ENCODE results near the gene ZNF157.

ZNF157 gene

GRCh38 chrX:47446971-47447370 is 76.6 kb downstream of the ZNF157 start:
- no peak for DNase-seq (ENCODE audit: low read depth in 1 of 2, low spot score in 1 of 2)

GRCh38 chrX:47447607-47448006 is 77.2 kb downstream of the ZNF157 start:
- no peak for DNase-seq (ENCODE audit: low read depth in 1 of 2, low spot score in 1 of 2)

DNA sequence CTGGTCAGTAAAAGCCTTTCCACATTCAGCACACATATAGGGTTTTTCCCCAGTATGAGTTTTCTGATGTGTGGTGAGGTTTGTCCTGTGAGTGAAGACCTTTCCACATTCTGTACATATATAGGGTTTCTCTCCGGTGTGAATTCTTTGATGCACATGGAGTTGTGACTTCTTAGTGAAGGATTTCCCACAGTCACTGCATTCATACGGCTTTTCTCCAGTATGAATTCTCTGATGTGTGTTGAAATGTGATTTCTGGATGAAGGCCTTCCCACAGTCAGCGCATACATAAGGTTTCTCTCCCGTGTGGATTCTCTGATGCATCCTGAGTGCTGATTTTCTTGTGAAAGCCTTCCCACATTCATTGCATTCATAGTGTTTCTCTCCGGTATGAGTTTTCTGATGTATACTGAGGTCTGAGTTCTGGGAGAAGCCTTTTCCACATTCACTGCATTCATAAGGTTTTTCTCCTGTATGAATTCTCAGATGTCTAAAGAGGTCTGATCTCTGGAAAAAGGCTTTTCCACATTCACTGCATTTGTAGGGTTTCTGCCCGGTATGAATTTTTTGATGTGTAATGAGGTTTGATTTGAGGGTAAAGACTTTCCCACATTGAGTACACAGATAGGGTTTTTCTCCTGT is 77.9 kb downstream of the ZNF157 start:
- DNase-seq (ENCODE audit: low read depth in 1 of 2, low spot score in 1 of 2), result no peak

DNA sequence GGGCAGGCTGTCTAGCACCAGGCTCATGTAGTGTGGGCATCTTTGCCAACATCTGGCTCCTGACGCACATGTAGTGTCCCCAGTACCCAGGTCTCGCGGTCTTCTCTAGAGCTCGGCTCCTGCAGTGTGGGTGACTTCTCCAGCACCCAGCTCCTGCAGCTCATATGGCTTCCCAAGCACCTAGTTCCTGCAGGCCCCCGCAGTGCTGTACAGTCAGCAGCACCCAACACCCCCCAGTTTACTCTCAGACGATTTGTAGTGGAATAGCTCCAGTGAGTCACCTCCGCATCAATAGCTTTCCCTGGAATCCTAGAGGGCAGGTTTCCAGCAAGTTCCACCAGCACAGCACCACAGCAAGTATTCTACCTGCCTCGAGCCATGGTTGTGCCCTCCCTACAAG is 81.7 kb downstream of the ZNF157 start:
- DNase-seq (ENCODE audit: low read depth in 1 of 2, low spot score in 1 of 2), result no peak

- DNase-seq (ENCODE audit: low read depth in 1 of 2, low spot score in 1 of 2), result no peak
Observed at GRCh38 chrX:47456080-47456479, 85.7 kb downstream of the ZNF157 start.

DNA sequence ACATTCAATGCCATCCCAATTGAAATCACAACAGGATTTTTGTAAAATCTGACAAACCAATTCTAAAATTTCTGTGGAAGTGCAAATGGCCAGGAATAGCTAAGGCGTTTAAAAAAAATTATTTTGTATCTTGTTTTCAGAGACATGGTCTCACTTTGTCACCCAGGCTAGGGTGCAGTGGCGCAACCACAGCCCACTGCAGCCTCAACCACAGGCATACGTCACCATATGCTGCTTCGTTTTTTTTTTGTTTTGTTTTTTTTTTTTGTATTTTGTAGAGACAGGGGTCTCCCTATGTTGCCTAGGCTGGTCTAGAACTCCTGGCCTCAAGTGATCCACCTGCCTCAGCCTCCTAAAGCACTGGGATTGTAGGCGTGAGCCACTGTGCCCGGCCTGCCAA is 88.2 kb downstream of the ZNF157 start:
- DNase-seq (ENCODE audit: low read depth in 1 of 2, low spot score in 1 of 2), result no peak

- no peak for DNase-seq (ENCODE audit: low read depth in 1 of 2, low spot score in 1 of 2)
Observed at GRCh38 chrX:47460561-47460960, 90.2 kb downstream of the ZNF157 start.
